Ishikawa (cell line): Measurements from ENCODE around the gene TNFSF12.

Source experiments
- CREB1 ChIP-seq: IDR thresholded peaks from 2 replicates; pipeline ENCODE4 v1.6.1; 2012; ENCODE audit warnings: low read depth
- EGR1 ChIP-seq: IDR thresholded peaks from 2 replicates; pipeline ENCODE4 v1.6.1; 2012
- EP300 ChIP-seq: IDR thresholded peaks from 2 replicates; pipeline ENCODE4 v1.6.1; 2012; ENCODE audit warnings: borderline replicate concordance
- RAD21 ChIP-seq: IDR thresholded peaks from 2 replicates; pipeline ENCODE4 v1.6.1; 2012; ENCODE audit warnings: low read depth
- TAF1 ChIP-seq: IDR thresholded peaks from 2 replicates; pipeline ENCODE4 v1.6.1; 2012; ENCODE audit warnings: low read depth, mild to moderate bottlenecking
- TCF12 ChIP-seq: IDR thresholded peaks from 2 replicates; pipeline ENCODE4 v1.6.1; 2012; ENCODE audit warnings: low read depth
- TF ChIP-seq, protein P1 (sequence below): IDR thresholded peaks from 2 replicates; pipeline ENCODE4 v1.6.1; 2012; ENCODE audit warnings: low read depth, mild to moderate bottlenecking
- TF ChIP-seq, protein P2 (sequence below): IDR thresholded peaks from 2 replicates; pipeline ENCODE4 v1.6.1; 2012

DNA sequence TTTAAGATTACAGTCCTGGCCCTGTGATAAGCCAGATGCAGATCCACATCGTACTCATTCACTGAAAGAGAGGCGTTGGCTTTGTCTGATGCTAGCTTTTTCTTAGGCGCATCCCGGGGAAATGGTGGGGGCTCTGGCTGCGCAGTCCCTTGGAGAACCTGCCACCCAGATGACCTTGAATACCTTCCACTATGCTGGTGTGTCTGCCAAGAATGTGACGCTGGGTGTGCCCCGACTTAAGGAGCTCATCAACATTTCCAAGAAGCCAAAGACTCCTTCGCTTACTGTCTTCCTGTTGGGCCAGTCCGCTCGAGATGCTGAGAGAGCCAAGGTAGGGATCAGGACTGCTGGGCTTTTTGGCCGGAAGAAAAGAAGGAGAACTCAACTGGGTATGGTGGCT is 40.7 kb upstream of the TNFSF12 start:
- TF ChIP-seq EP300 (no peak), TAF1 (no peak), RAD21 (no peak), TCF12 (no peak), EGR1 (no peak), CREB1 (no peak)
- TF ChIP-seq, protein P1, sequence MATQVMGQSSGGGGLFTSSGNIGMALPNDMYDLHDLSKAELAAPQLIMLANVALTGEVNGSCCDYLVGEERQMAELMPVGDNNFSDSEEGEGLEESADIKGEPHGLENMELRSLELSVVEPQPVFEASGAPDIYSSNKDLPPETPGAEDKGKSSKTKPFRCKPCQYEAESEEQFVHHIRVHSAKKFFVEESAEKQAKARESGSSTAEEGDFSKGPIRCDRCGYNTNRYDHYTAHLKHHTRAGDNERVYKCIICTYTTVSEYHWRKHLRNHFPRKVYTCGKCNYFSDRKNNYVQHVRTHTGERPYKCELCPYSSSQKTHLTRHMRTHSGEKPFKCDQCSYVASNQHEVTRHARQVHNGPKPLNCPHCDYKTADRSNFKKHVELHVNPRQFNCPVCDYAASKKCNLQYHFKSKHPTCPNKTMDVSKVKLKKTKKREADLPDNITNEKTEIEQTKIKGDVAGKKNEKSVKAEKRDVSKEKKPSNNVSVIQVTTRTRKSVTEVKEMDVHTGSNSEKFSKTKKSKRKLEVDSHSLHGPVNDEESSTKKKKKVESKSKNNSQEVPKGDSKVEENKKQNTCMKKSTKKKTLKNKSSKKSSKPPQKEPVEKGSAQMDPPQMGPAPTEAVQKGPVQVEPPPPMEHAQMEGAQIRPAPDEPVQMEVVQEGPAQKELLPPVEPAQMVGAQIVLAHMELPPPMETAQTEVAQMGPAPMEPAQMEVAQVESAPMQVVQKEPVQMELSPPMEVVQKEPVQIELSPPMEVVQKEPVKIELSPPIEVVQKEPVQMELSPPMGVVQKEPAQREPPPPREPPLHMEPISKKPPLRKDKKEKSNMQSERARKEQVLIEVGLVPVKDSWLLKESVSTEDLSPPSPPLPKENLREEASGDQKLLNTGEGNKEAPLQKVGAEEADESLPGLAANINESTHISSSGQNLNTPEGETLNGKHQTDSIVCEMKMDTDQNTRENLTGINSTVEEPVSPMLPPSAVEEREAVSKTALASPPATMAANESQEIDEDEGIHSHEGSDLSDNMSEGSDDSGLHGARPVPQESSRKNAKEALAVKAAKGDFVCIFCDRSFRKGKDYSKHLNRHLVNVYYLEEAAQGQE = no peak
- TF ChIP-seq, protein P2, sequence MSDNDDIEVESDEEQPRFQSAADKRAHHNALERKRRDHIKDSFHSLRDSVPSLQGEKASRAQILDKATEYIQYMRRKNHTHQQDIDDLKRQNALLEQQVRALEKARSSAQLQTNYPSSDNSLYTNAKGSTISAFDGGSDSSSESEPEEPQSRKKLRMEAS = no peak
